GM21786 (cell line): ENCODE measurements around the gene HINT2.

Experiments used
- ATAC-seq: cut with Tn5 transposase; IDR thresholded peaks from one replicate; pipeline ENCODE4 v1.9.1; 2021; ENCODE audit not compliant: unreplicated experiment

HINT2 gene

GRCh38 chr9:35812025-35812602, 2.7 kb downstream of the HINT2 start, which contains the start of gene SPAG8:
Gene SPAG8 (minus strand): TSS chr9:35812262. CDS start chr9:35812147, 115 bp downstream.
- peak; percentile 62 for ATAC-seq

GRCh38 chr9:35811381-35812024, 3.3 kb downstream of the HINT2 start:
- ATAC-seq, result no peak

- ATAC-seq, result no peak
These were observed 4.7 kb downstream of the HINT2 start for GRCh38 chr9:35810122-35810521.

- no peak for ATAC-seq
These were observed 6.4 kb downstream of the HINT2 start for GRCh38 chr9:35808433-35808832.

GRCh38 chr9:35806101-35806500, 8.7 kb downstream of the HINT2 start:
- ATAC-seq, result no peak

GRCh38 chr9:35801328-35802128, 13.3 kb downstream of the HINT2 start:
- ATAC-seq, result no peak

GRCh38 chr9:35800530-35800929, 14.3 kb downstream of the HINT2 start:
- no peak for ATAC-seq

GRCh38 chr9:35798658-35799374, 16.0 kb downstream of the HINT2 start:
- no peak for ATAC-seq

- ATAC-seq, result no peak
These were observed 17.3 kb downstream of the HINT2 start for GRCh38 chr9:35797311-35798109.

- no peak for ATAC-seq
These were observed 19.1 kb downstream of the HINT2 start for GRCh38 chr9:35795695-35796094.

GRCh38 chr9:35793461-35793860, 21.4 kb downstream of the HINT2 start:
- no peak for ATAC-seq

- no peak for ATAC-seq
These were observed 22.0 kb downstream of the HINT2 start for GRCh38 chr9:35792826-35793225.

GRCh38 chr9:35792024-35792813, 22.6 kb downstream of the HINT2 start:
- no peak for ATAC-seq

- ATAC-seq, result no peak
These were observed 23.4 kb downstream of the HINT2 start, which contains the start of gene NPR2 for GRCh38 chr9:35791297-35791921. Gene NPR2 (plus strand): TSS chr9:35791591. CDS start chr9:35792409, 818 bp downstream.

GRCh38 chr9:35790385-35791296, 24.2 kb downstream of the HINT2 start:
- no peak for ATAC-seq

- no peak for ATAC-seq
These were observed 24.8 kb downstream of the HINT2 start for GRCh38 chr9:35790025-35790384.

- ATAC-seq, result no peak
These were observed 25.3 kb downstream of the HINT2 start for GRCh38 chr9:35789541-35789940.

- no peak for ATAC-seq
These were observed 31.4 kb downstream of the HINT2 start for GRCh38 chr9:35783418-35783817.
